ENCODE results near the gene CHST12. TPM values are rescaled to one million over a fixed set of nuclear protein-coding genes. Genes with fewer than 3 reads are reported as not detected.
A peak's percentile ranks its signal among the peaks of the same experiment; 100 is the strongest.

Gene CHST12
- total and polyA plus RNA-seq, 4 donors = 14.7 to 30.9 (median 16.8) TPM

GRCh38 chr7:2409745-2410414 lies 6.5 kb downstream of the CHST12 start:
- no peak for ATAC-seq (ENCODE audit: insufficient read depth, low FRiP score)
- no peaks in the 10 kb centered on the region for H3K9me3 ChIP-seq (ENCODE audit: control insufficient read depth in 4 of 4, insufficient read depth in 3 of 4, low read length in 3 of 4)
- 32 to 43% methylated on average over 15 of the region's 15 CpGs for WGBS, 2 donors
- no peaks in the 10 kb centered on the region for H3K27me3 ChIP-seq (ENCODE audit: control insufficient read depth in 3 of 3, insufficient read depth in 3 of 3, low read length in 2 of 3)
- H3K9ac ChIP-seq (ENCODE audit: insufficient read depth in 1 of 2, low read length in 2 of 2) = peak overlapping the region in 1 of 2 donors; percentile 19
- no peaks in the 10 kb centered on the region for H3K36me3 ChIP-seq (ENCODE audit: control insufficient read depth in 4 of 4, insufficient read depth in 4 of 4, low read length in 4 of 4)
- H3K4me1 ChIP-seq (ENCODE audit: control insufficient read depth in 5 of 5, insufficient read depth in 5 of 5, low read length in 5 of 5) = peaks cover 3 to 27% (median 10%) of the 10 kb centered on the region in 5 donors
- H3K4me3 ChIP-seq = no peak overlapping the region
- peak overlapping the region; percentile 54 to 62 for H3K27ac ChIP-seq (ENCODE audit: low read depth in 1 of 2, low read length in 1 of 2)
- no peak for TF ChIP-seq CTCF (IDR thresholded peaks at IDR 0.05; ENCODE audit: control extremely low read depth, extremely low read depth)
- peak in 1 of 3 donors; percentile 51 for DNase-seq

- Histone ChIP-seq H3K4me1 (ENCODE audit: control insufficient read depth in 5 of 5, insufficient read depth in 5 of 5, low read length in 5 of 5) (peaks cover 3 to 20% (median 7%) of the 10 kb centered on the region in 5 donors), H3K9me3 (ENCODE audit: control insufficient read depth in 4 of 4, insufficient read depth in 3 of 4, low read length in 3 of 4) (no peaks in the 10 kb centered on the region), H3K27ac (ENCODE audit: low read depth in 1 of 2, low read length in 1 of 2) (no peak overlapping the region), H3K9ac (ENCODE audit: insufficient read depth in 1 of 2, low read length in 2 of 2) (no peak overlapping the region), H3K36me3 (ENCODE audit: control insufficient read depth in 4 of 4, insufficient read depth in 4 of 4, low read length in 4 of 4) (no peaks in the 10 kb centered on the region), H3K4me3 (no peak overlapping the region), H3K27me3 (ENCODE audit: control insufficient read depth in 3 of 3, insufficient read depth in 3 of 3, low read length in 2 of 3) (no peaks in the 10 kb centered on the region)
- DNase-seq = no peak
- whole genome bisulfite sequencing, 2 donors = 98 to 100% methylated on average over 1 of the region's 1 CpG
- no peak for TF ChIP-seq CTCF (IDR thresholded peaks at IDR 0.05; ENCODE audit: control extremely low read depth, extremely low read depth)
- ATAC-seq (ENCODE audit: insufficient read depth, low FRiP score) = no peak
These were observed 7.6 kb downstream of the CHST12 start for GRCh38 chr7:2411049-2411448.

- peaks cover 0 to 2% (median 0%) of the 10 kb centered on the region in 4 donors for H3K36me3 ChIP-seq (ENCODE audit: control insufficient read depth in 4 of 4, insufficient read depth in 4 of 4, low read length in 4 of 4)
- H3K27me3 ChIP-seq (ENCODE audit: control insufficient read depth in 3 of 3, insufficient read depth in 3 of 3, low read length in 2 of 3) = no peaks in the 10 kb centered on the region
- no peak for TF ChIP-seq CTCF (IDR thresholded peaks at IDR 0.05; ENCODE audit: control extremely low read depth, extremely low read depth)
- H3K4me1 ChIP-seq (ENCODE audit: control insufficient read depth in 5 of 5, insufficient read depth in 5 of 5, low read length in 5 of 5) = peaks cover 3 to 20% (median 8%) of the 10 kb centered on the region in 5 donors
- no peak for ATAC-seq (ENCODE audit: insufficient read depth, low FRiP score)
- H3K9me3 ChIP-seq (ENCODE audit: control insufficient read depth in 4 of 4, insufficient read depth in 3 of 4, low read length in 3 of 4) = no peaks in the 10 kb centered on the region
- peak in 1 of 3 donors; percentile 44 for DNase-seq
- H3K27ac ChIP-seq (ENCODE audit: low read depth in 1 of 2, low read length in 1 of 2) = peak overlapping the region in 1 of 2 donors; percentile 60
- WGBS, 2 donors = 32 to 35% methylated on average over 12 of the region's 12 CpGs
- no peak overlapping the region for H3K4me3 ChIP-seq
- H3K9ac ChIP-seq (ENCODE audit: insufficient read depth in 1 of 2, low read length in 2 of 2) = peak overlapping the region in 1 of 2 donors; percentile 8
These were observed 8.6 kb downstream of the CHST12 start for GRCh38 chr7:2411815-2412586.
